Tibial nerve (tissue), 4 donors: ENCODE data around the gene CTXN1. TPM values are rescaled to one million over a fixed set of nuclear protein-coding genes. Genes with fewer than 3 reads are reported as not detected.

Experiments
- DNase-seq, 2 donors: peaks; one replicate each; pipeline ENCODE4 v3.0.0-alpha.2; 2019; ENCODE audit warnings: low spot score in 2 of 2
- H3K27ac ChIP-seq, 4 donors: fragments of 200-600 bp; sonication (generic) in 3 of 4; one replicate each; pipeline ENCODE4 v1.5.1; 2017 to 2019; ENCODE audit warnings: mild to moderate bottlenecking in 1 of 4
- H3K27me3 ChIP-seq, 2 donors: fragments of 200-600 bp; sonication (generic) in 1 of 2; one replicate each; pipeline versions ENCODE4 v1.5.1 to v1.6.0; 2017 to 2019
- H3K36me3 ChIP-seq, 3 donors: fragments of 200-600 bp; sonication (generic); one replicate each; pipeline ENCODE4 v1.5.1; 2018 to 2019
- H3K4me1 ChIP-seq, 4 donors: fragments of 200-600 bp; sonication (generic) in 3 of 4; one replicate each; pipeline ENCODE4 v1.5.1; 2017 to 2019
- H3K4me3 ChIP-seq, 4 donors: fragments of 200-600 bp; sonication (generic) in 3 of 4; one replicate each; pipeline ENCODE4 v1.5.1; 2017 to 2019; ENCODE audit warnings: mild to moderate bottlenecking in 1 of 4, moderate library complexity in 1 of 4
- H3K9me3 ChIP-seq, 4 donors: fragments of 200-600 bp; sonication (generic) in 3 of 4; one replicate each; pipeline ENCODE4 v1.5.1; 2017 to 2019
- CTCF ChIP-seq, 5 experiments: fragments of 200-600 bp in 3 of 5; fragments of 450-650 bp in 2 of 5; sonication (generic) in 3 of 5; IDR thresholded peaks; one replicate each; pipeline ENCODE4 v1.5.1; 2016 to 2019; ENCODE audit warnings: antibody characterized with exemption in 5 of 5, mild to moderate bottlenecking in 3 of 5, moderate library complexity in 2 of 5
- EP300 ChIP-seq, 2 donors: sonication (generic); formaldehyde crosslinking; IDR thresholded peaks; one replicate each; pipeline ENCODE4 v1.6.1; 2017; ENCODE audit warnings: antibody characterized with exemption in 2 of 2, mild to moderate bottlenecking in 1 of 2
- POLR2A ChIP-seq, 2 donors: fragments of 450-650 bp; IDR thresholded peaks; one replicate each; pipeline ENCODE4 v1.6.1; 2017; ENCODE audit warnings: antibody characterized with exemption in 2 of 2, mild to moderate bottlenecking in 2 of 2, moderate library complexity in 2 of 2
- WGBS, 2 donors: methylation state at CpG; one replicate each; pipeline ENCODE4 v1.1.5; 2018; 5-methylcytosine and 5-hydroxymethylcytosine counted together
- total RNA-seq, 4 donors: library from RNA; depleted of rRNA; stranded (reverse); fragments of >200 nt; gene quantifications; one replicate each; pipeline ENCODE4 v1.1.0, GENCODE V29; 2016

CTXN1 gene
- total RNA-seq, 4 donors from 2014 or later: 0.66 to 7.2 (median 3.0) TPM

- H3K4me1 ChIP-seq: peaks cover 0 to 82% (median 28%) of the 10 kb centered on the region in 4 donors
- no peak overlapping the region for H3K4me3 ChIP-seq
- peaks cover 0 to 1% of the 10 kb centered on the region in 2 donors for H3K27me3 ChIP-seq
- DNase-seq: no peak
- 68 to 71% methylated on average over 12 of the region's 12 CpGs for WGBS, 2 donors
- no peak for TF ChIP-seq EP300 (IDR thresholded peaks at IDR 0.05)
- TF ChIP-seq CTCF (IDR thresholded peaks at IDR 0.05): no peak
- no peak for TF ChIP-seq POLR2A (IDR thresholded peaks at IDR 0.05)
- H3K36me3 ChIP-seq: peaks cover 0 to 34% (median 0%) of the 10 kb centered on the region in 3 donors
- H3K27ac ChIP-seq: no peak overlapping the region
- no peaks in the 10 kb centered on the region for H3K9me3 ChIP-seq
These were observed 1.7 kb downstream of the CTXN1 start for GRCh38 chr19:7924241-7924640.

- peaks cover 0 to 84% (median 26%) of the 10 kb centered on the region in 4 donors for H3K4me1 ChIP-seq
- 66 to 72% methylated on average over 19 to 30 of the region's 31 CpGs for WGBS, 2 donors
- peaks cover 0 to 8% of the 10 kb centered on the region in 2 donors for H3K27me3 ChIP-seq
- no peak for TF ChIP-seq EP300 (IDR thresholded peaks at IDR 0.05)
- no peak for TF ChIP-seq POLR2A (IDR thresholded peaks at IDR 0.05)
- TF ChIP-seq CTCF (IDR thresholded peaks at IDR 0.05): no peak
- no peak for DNase-seq
- no peak overlapping the region for H3K27ac ChIP-seq
- no peak overlapping the region for H3K4me3 ChIP-seq
- H3K9me3 ChIP-seq: no peaks in the 10 kb centered on the region
- H3K36me3 ChIP-seq: peaks cover 0 to 34% (median 0%) of the 10 kb centered on the region in 3 donors
These were observed 2.4 kb downstream of the CTXN1 start for GRCh38 chr19:7923295-7924191.

- Histone ChIP-seq H3K4me3 (no peak overlapping the region), H3K9me3 (no peaks in the 10 kb centered on the region), H3K27ac (no peak overlapping the region), H3K4me1 (peaks cover 0 to 84% (median 29%) of the 10 kb centered on the region in 4 donors), H3K27me3 (peaks cover 0 to 15% of the 10 kb centered on the region in 2 donors), H3K36me3 (peaks cover 0 to 28% (median 0%) of the 10 kb centered on the region in 3 donors)
- no peak for TF ChIP-seq EP300 (IDR thresholded peaks at IDR 0.05)
- no peak for TF ChIP-seq POLR2A (IDR thresholded peaks at IDR 0.05)
- no peak for TF ChIP-seq CTCF (IDR thresholded peaks at IDR 0.05)
- 88 to 89% methylated on average over 8 of the region's 8 CpGs for WGBS, 2 donors
- DNase-seq: no peak
These were observed 3.1 kb downstream of the CTXN1 start for GRCh38 chr19:7922836-7923195.

GRCh38 chr19:7921967-7922835 is 3.7 kb downstream of the CTXN1 start:
- Histone ChIP-seq H3K4me1 (peaks cover 0 to 84% (median 35%) of the 10 kb centered on the region in 4 donors), H3K4me3 (peak overlapping the region in 1 of 4 donors; percentile 85), H3K27me3 (peaks cover 0 to 21% of the 10 kb centered on the region in 2 donors), H3K9me3 (no peaks in the 10 kb centered on the region), H3K36me3 (peaks cover 0 to 24% (median 0%) of the 10 kb centered on the region in 3 donors), H3K27ac (peak overlapping the region in 2 of 4 donors; percentile 90 to 93)
- DNase-seq: no peak
- TF ChIP-seq CTCF (IDR thresholded peaks at IDR 0.05): no peak
- no peak for TF ChIP-seq POLR2A (IDR thresholded peaks at IDR 0.05)
- no peak for TF ChIP-seq EP300 (IDR thresholded peaks at IDR 0.05)
- WGBS, 2 donors: 86 to 91% methylated on average over 25 of the region's 31 CpGs
